Occipital lobe (tissue), 2 donors: ENCODE measurements around the gene PIK3IP1. TPM values are rescaled to one million over a fixed set of nuclear protein-coding genes. Genes with fewer than 3 reads are reported as not detected.

Experiments
- DNase-seq: peaks from one replicate; lab custom pipeline; 2025; lab: John Stamatoyannopoulos, UW
- total RNA-seq: library from RNA; depleted of rRNA; stranded (reverse); fragments of >200 nt; gene quantifications from one replicate; pipeline ENCODE4 v1.2.3, GENCODE V29; 2014

PIK3IP1 gene
- total RNA-seq, 1 donor from 2014 or later: 23.2 TPM

- no peak for DNase-seq
These were observed 12.3 kb downstream of the PIK3IP1 start for GRCh38 chr22:31279821-31280505.

- DNase-seq: no peak
These were observed 13.0 kb downstream of the PIK3IP1 start for GRCh38 chr22:31279327-31279669.

GRCh38 chr22:31278626-31279326 is 13.5 kb downstream of the PIK3IP1 start:
- no peak for DNase-seq

- DNase-seq: no peak
These were observed 14.1 kb downstream of the PIK3IP1 start for GRCh38 chr22:31278151-31278621.

GRCh38 chr22:31277741-31278140 is 14.5 kb downstream of the PIK3IP1 start:
- no peak for DNase-seq

GRCh38 chr22:31276426-31277167 is 15.7 kb downstream of the PIK3IP1 start:
- no peak for DNase-seq

GRCh38 chr22:31275576-31275975 is 16.7 kb downstream of the PIK3IP1 start:
- no peak for DNase-seq

GRCh38 chr22:31275018-31275417 is 17.3 kb downstream of the PIK3IP1 start:
- DNase-seq: no peak

- no peak for DNase-seq
These were observed 18.3 kb downstream of the PIK3IP1 start for GRCh38 chr22:31274017-31274416.

GRCh38 chr22:31272522-31273446 is 19.5 kb downstream of the PIK3IP1 start:
- no peak for DNase-seq

- no peak for DNase-seq
These were observed 20.8 kb downstream of the PIK3IP1 start for GRCh38 chr22:31271485-31271884.

- no peak for DNase-seq
These were observed 21.3 kb downstream of the PIK3IP1 start for GRCh38 chr22:31271026-31271425.

GRCh38 chr22:31269892-31270579 is 22.3 kb downstream of the PIK3IP1 start:
- DNase-seq: no peak

- DNase-seq: no peak
These were observed 24.0 kb downstream of the PIK3IP1 start for GRCh38 chr22:31268281-31268680.

- DNase-seq: no peak
These were observed 28.2 kb downstream of the PIK3IP1 start for GRCh38 chr22:31263896-31264640.

GRCh38 chr22:31262312-31263133 is 29.8 kb downstream of the PIK3IP1 start:
- no peak for DNase-seq

GRCh38 chr22:31260474-31260856 is 31.8 kb downstream of the PIK3IP1 start:
- DNase-seq: no peak

GRCh38 chr22:31259798-31260473 is 32.4 kb downstream of the PIK3IP1 start:
- DNase-seq: no peak

- DNase-seq: no peak
These were observed 38.3 kb downstream of the PIK3IP1 start for GRCh38 chr22:31253949-31254348.
